Activated CD4-positive, CD25-positive, alpha-beta regulatory T cell treated with anti-CD3 and anti-CD28 coated beads, Interleukin-2, amount 50 U/mL, for 72 hours (primary cell): ENCODE measurements around the gene ARL6.
"Not testable (repeated sequence)": the region's sequence is repeated elsewhere in the genome, so short reads cannot be mapped to it uniquely, and the experiment has no call there.

Experiments
- DNase-seq: peaks from one replicate; pipeline ENCODE4 v3.0.0; 2021

Gene ARL6

DNA sequence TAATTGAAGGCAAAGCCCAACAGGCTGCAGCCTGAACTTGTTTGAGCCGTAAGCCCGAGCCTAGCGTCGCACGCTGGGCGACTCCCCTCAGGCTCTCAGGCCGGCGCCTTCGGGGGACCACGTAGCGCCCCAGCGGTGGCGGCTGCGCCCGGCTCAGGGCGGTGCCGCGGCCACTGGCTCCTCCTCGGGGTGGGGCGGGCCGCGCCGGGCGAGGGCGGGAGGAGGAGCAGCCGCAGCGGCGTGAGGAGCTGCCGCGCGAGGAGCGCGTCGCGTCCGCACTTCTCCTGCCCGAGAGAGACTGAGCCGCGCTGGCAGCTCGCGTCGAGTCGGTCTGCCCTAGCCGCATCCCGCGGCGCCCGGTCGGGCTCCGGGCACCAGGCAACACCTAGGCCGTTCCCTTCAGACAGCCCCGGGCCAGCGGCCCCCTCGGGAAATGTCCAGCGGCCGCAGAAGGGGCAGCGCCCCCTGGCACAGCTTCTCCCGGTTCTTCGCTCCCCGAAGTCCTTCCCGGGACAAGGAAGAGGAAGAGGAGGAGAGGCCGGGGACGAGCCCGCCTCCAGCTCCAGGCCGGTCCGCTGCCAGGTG, 57.3 kb downstream of the ARL6 start, which contains the start of gene CRYBG3:
TSS of gene CRYBG3 (plus strand) at position 238 of the 585 bp plus-strand sequence. CDS start at position 434, 196 bp downstream.
- DNase-seq = peak; percentile 83

DNA sequence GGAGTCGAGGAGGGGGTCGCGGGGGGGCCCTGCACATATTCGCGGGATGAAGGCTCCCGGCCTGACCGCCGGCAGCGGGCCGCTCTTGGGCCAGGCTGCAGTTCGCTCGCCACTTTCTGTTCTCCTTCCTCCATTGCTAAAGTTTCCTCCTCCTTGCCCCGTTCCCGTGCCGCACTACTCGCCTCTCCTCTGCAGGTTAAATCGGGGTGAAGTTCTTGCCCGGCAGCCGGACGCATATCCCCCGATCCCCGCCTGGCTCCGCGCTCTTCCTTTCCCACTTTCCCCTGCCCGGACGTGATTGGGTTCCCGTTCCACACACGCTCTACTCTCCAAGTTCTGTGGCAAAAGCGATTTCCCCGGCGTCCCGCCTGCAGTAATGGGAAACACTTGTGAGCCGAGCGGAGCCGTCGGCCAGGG, 57.8 kb downstream of the ARL6 start:
- DNase-seq = peak; percentile 41

- DNase-seq = no peak
Observed at GRCh38 chr3:97823046-97824004, 58.8 kb downstream of the ARL6 start.

- DNase-seq = no peak
Observed at GRCh38 chr3:97825101-97825500, 60.5 kb downstream of the ARL6 start.

- DNase-seq = no peak
Observed at GRCh38 chr3:97827741-97828471, 63.3 kb downstream of the ARL6 start.

- no peak for DNase-seq
Observed at GRCh38 chr3:97829198-97829597, 64.6 kb downstream of the ARL6 start.

- DNase-seq = no peak
Observed at GRCh38 chr3:97830638-97831037, 66.1 kb downstream of the ARL6 start.

DNA sequence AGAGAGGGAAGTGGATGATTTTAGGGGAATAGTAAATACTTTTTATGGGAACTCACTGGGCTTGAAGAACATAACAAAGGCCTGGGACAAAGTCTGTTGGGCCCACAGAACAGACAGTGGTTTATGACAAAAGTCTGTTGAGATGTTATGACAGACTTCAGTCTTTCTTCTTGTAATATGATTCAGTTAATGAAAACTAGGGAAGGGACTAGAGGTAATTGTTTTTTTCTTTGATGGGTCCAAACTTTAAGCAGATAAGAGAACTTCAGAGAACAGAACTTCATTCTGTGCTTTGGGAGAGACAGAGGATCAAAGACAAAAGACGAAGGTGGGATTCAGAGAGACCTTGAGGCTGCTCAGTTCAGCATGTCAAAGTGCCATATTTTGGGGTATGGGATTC, 66.6 kb downstream of the ARL6 start:
- no peak for DNase-seq

DNA sequence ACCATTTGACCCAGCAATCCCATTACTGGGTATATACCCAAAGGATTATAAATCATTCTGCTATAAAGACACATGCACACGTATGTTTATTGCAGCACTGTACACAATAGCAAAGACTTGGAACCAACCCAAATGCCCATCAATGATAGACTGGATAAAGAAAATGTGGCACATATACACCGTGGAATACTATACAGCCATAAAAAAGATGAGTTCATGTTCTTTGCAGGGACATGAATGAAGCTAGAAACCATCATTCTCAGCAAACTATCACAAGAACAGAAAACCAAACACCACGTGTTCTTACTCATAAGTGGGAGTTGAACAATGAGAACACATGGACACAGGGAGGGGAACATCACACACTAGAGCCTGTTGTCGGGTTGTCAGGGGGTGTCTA, 68.6 kb downstream of the ARL6 start:
- not testable (repeated sequence) for DNase-seq

GRCh38 chr3:97835761-97836160, 71.2 kb downstream of the ARL6 start:
- DNase-seq = no peak

- no peak for DNase-seq
Observed at GRCh38 chr3:97838393-97838792, 73.8 kb downstream of the ARL6 start.

- no peak for DNase-seq
Observed at GRCh38 chr3:97839944-97840343, 75.4 kb downstream of the ARL6 start.

GRCh38 chr3:97841304-97841703, 76.7 kb downstream of the ARL6 start:
- DNase-seq = no peak

DNA sequence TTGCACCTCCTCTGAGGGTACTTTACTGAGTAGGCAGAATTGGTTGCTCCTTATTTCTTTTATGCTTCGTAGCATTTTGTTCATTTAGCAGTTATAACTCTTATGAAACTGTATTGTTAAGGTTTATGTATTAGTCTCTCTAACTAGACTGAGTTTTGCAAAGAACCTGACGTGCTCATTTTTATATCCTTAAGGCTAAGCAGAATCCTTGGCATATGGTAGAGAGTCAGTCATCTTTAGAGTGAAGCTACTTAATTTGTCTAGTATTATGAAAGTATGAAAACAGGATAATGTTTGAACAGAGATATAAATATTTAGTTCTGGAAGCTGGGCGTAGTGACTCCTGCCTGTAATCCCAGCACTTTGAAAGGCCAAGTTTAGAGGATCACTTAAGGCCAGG, 77.4 kb downstream of the ARL6 start:
- no peak for DNase-seq

DNA sequence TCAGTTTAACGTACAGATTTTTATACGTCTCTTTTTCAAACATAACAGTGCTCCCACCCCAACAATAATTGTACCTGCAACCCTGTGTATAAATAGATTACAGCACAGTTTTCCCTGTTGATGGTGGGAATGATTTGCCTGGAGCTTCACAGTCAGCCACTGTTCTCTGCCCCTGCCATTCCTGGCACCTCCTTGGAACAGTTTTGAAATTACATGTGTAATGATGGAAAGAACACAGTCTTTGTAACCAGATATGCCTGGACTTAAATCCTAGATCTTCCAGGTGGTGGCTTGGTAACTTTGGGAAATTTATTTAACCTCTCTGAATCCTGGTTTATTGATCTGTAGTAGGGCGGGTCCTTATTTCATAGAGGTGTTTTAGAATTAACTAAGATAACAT, 84.2 kb downstream of the ARL6 start:
- no peak for DNase-seq
